ENCODE data around the gene CNTLN.

CNTLN gene, protein sequence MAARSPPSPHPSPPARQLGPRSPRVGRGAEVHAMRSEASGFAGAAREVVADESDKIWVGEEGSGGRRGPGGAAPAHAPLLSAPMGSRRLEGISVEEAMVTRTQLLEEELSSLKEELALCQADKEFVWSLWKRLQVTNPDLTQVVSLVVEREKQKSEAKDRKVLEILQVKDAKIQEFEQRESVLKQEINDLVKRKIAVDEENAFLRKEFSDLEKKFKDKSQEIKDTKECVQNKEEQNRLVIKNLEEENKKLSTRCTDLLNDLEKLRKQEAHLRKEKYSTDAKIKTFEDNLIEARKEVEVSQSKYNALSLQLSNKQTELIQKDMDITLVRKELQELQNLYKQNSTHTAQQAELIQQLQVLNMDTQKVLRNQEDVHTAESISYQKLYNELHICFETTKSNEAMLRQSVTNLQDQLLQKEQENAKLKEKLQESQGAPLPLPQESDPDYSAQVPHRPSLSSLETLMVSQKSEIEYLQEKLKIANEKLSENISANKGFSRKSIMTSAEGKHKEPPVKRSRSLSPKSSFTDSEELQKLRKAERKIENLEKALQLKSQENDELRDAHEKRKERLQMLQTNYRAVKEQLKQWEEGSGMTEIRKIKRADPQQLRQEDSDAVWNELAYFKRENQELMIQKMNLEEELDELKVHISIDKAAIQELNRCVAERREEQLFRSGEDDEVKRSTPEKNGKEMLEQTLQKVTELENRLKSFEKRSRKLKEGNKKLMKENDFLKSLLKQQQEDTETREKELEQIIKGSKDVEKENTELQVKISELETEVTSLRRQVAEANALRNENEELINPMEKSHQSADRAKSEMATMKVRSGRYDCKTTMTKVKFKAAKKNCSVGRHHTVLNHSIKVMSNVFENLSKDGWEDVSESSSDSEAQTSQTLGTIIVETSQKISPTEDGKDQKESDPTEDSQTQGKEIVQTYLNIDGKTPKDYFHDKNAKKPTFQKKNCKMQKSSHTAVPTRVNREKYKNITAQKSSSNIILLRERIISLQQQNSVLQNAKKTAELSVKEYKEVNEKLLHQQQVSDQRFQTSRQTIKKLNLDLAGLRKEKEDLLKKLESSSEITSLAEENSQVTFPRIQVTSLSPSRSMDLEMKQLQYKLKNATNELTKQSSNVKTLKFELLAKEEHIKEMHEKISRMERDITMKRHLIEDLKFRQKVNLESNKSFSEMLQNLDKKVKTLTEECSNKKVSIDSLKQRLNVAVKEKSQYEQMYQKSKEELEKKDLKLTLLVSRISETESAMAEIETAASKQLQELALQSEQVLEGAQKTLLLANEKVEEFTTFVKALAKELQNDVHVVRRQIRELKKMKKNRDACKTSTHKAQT (N-terminal part only)

GRCh38 chr9:17134396-17135294 is at the start of gene CNTLN:
Gene CNTLN, plus strand, starts transcription at chr9:17135040. Its CDS starts 26 bp downstream, at chr9:17135066.
- FAIRE-seq = peak; percentile 90
- DNase-seq (ENCODE audit: insufficient read length, low spot score) = peak; percentile 79

GRCh38 chr9:17088566-17088965 is 46.3 kb upstream of the CNTLN start:
- TF ChIP-seq CTCF (IDR thresholded peaks at IDR 0.05; ENCODE audit: insufficient read depth, missing control alignments) = no peak
- DNase-seq (ENCODE audit: insufficient read length, low spot score) = no peak
- FAIRE-seq = no peak

More at GRCh38 chr9:17134396-17135294, at the start of gene CNTLN:
- TF ChIP-seq CTCF (IDR thresholded peaks at IDR 0.05; ENCODE audit: insufficient read depth, missing control alignments) = no peak

DNA sequence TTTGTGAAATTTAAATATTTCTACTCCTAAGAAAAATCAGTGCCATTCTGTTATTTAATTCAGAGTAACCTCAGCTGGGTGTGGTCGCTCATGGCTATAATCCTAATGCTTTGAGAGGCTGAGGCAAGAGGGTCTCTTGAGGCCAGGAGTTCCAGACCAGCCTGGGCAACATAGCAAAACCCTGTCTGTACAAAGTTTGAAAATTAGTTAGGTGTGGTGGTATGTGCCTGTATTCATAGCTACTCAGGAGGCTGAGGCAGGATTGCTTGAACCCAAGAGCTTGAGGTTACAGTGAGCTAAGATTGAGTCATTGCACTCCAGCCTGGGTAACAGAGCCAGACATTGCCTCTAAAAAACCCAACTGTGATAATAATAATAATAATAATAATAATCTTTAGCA is 44.8 kb upstream of the CNTLN start:
- no peak for DNase-seq (ENCODE audit: insufficient read length, low spot score)
- TF ChIP-seq CTCF (IDR thresholded peaks at IDR 0.05; ENCODE audit: insufficient read depth, missing control alignments) = no peak
- FAIRE-seq = no peak

GRCh38 chr9:17116400-17116837 is 18.4 kb upstream of the CNTLN start:
- no peak for DNase-seq (ENCODE audit: insufficient read length, low spot score)
- FAIRE-seq = peak; percentile 87
- peak; percentile 55 for TF ChIP-seq CTCF (IDR thresholded peaks at IDR 0.05; ENCODE audit: insufficient read depth, missing control alignments)

GRCh38 chr9:17117372-17117771 is 17.5 kb upstream of the CNTLN start:
- FAIRE-seq (no peak), DNase-seq (ENCODE audit: insufficient read length, low spot score) (no peak)
- TF ChIP-seq CTCF (IDR thresholded peaks at IDR 0.05; ENCODE audit: insufficient read depth, missing control alignments) = no peak

DNA sequence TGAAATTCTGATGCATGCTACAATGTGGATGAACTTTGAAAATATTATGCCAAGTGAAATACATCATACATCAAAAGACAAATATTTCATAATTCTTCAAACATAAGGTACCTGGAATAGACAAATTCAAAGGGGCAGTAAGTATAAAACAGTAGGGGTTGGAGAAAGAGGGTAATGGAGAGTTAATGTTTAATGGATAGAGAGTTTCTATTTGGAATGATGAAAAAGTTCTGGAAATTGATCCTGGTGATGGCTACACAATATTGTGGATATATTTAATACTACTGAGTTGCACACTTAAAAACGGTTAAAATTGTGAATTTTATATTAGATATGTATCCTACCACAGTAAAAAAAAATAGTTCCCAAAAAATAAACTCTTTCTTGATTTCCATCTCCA is 14.6 kb upstream of the CNTLN start:
- no peak for FAIRE-seq
- no peak for TF ChIP-seq CTCF (IDR thresholded peaks at IDR 0.05; ENCODE audit: insufficient read depth, missing control alignments)
- no peak for DNase-seq (ENCODE audit: insufficient read length, low spot score)
